GM18499 (cell line): ENCODE data around the gene PLK3.
"Not testable (repeated sequence)": the region's sequence is repeated elsewhere in the genome, so short reads cannot be mapped to it uniquely, and the experiment has no call there.

ENCODE experiments used
- ATAC-seq: cut with Tn5 transposase; IDR thresholded peaks from one replicate; pipeline ENCODE4 v1.9.1; 2021; ENCODE audit warnings: moderate number of reproducible peaks; ENCODE audit not compliant: insufficient read depth, unreplicated experiment

The PLK3 gene

DNA sequence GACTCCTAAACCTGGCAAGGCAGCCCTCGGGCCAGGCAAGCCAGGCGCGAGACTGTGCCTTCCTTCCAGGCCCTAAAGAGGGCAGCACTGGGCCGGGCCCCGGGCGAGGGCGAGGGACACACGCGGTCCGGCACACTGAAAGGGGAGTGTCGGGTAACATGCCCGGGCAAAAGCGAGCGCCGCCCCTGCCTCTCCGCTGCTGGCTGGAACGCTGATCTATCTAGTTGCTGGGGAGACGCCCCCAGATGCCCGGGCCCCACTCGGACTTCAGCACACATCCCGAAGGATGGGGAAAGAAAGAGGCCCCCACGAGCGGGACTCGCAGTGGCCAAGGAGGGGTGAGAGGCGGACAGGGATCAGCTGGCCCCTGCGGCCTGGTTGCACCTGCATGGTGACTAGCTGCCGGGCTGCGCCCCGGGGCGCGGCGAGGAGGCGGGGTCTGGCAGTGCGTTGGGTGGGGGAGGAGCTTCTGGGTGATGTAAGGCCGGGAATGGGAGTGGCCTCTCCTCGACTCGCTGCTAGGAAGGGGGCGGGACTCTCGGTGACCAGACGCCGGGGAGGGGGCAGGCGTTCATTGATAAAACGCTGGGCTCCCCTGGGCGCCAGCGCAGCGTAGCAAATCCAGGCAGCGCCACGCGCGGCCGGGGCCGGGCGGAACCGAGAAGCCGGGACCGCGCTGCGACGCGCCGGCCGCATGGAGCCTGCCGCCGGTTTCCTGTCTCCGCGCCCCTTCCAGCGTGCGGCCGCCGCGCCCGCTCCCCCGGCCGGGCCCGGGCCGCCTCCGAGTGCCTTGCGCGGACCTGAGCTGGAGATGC, at the start of gene PLK3:
PLK3 (plus strand) TSS at position 608 of the 815 bp plus-strand sequence; CDS start at position 695, 87 bp downstream.
- peak; percentile 56 for ATAC-seq

DNA sequence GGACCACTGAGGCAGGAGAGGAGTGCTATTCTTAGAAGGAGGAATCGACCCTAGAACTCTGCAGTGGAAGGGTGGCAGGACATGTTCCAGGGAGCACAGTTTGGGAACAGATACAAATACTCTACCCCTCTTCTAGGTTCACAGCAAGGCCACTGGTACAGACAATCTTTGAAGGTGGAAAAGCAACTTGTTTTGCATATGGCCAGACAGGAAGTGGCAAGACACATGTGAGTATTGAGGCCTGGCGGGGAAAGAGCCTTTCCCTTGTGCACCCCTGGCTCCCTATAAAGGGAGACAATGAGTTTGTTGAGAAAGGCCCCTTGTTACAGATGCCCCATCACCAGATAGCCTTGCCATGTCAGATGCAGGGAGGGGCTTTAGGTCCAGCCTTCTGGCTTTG, 42.8 kb upstream of the PLK3 start:
- ATAC-seq: no peak

DNA sequence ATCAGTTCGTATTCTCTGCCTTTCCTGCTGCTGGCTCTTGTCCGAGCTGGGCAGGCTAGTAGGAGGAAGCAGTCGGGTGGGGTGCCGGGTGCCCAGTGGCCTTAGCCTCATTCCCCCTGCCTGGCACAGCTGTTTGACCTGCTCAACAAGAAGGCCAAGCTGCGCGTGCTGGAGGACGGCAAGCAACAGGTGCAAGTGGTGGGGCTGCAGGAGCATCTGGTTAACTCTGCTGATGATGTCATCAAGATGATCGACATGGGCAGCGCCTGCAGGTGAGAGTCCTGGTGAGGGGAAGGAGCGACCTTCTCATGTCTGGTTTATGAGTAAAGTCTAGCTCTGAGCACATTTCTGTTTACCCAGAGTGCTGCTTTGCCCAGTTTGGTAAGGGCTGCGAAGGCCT, 41.1 kb upstream of the PLK3 start:
- no peak for ATAC-seq

DNA sequence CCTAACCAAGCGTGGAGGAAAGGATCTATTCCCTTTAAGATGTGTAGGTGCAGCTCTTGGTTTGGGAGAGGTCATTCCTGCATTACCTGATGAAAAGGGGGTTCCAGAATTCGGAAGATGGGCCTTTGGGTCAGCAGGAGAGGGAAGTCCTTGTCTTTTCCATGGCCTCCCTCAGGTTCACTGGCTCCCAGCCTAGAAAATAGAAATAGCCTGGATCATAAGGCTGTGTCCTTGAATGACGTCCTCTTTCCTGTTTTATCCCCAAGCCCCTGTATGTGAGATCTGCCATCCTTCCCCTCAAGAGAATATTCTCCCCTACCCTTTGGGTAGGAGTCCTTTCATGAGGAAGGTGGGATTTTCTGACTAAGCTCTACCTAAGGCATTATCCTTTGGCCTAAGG, 39.3 kb upstream of the PLK3 start:
- no peak for ATAC-seq

DNA sequence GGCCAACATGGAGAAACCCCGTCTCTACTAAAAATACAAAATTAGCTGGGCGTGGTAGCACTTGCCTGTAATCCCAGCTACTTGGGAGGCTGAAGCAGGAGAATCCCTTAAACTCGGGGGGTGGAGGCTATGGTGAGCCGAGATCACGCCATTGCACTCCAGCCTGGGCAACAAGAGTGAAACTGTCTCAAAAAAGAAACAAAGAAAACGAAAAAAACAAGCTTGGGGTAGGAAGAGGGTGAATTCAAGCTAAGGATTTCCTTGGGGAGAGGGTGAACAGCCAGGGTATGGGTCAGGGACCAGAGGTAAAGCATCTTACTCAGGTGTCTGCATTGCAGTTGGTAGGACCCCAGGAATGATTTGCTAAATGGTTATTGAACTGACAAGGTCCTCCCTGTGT, 33.8 kb upstream of the PLK3 start:
- not testable (repeated sequence) for ATAC-seq

DNA sequence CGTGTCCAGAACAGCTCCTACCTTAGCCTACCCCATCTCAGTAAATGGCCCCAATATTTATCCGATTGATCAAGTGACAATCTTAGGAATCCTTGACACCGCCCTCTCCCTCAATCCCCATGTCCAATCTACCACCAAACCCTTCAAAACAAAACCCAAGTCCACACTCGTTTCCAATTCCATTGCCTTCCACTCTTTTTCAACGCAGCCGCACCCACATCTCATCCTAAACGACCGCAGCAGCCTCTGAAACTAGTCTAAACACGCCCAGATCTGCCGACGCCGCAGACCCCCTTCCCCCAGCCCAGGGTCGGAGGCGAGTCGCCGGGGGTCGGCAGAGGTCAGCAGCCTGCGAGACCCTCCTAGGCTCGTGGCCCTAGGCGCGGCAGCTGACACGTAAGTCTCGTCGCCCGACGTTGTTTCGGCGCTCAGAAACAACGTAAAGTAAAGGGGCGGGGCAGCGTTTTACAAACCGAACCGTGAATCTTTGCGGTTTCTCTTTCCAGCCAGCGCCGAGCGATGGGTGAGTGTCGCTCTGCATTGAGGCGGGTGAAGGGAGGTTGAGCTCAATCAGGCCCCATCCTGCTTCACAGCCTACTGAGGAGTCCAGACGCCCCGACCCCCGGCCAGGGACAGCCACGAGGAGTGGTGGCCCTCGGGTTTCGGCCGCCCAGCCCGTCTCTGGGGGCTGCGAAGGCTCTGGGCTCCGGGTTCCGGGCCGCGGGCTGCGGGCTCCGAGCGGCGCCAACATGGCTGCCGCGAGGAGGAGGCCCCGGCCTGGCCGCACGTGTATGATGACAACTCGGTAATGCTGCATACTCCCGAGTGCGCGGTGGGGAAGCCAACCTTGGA, 24.9 kb upstream of the PLK3 start, which contains the start of gene RPS8:
RPS8 (plus strand) TSS at position 463 of the 852 bp plus-strand sequence; CDS start at position 520, 57 bp downstream.
- ATAC-seq: peak; percentile 60

DNA sequence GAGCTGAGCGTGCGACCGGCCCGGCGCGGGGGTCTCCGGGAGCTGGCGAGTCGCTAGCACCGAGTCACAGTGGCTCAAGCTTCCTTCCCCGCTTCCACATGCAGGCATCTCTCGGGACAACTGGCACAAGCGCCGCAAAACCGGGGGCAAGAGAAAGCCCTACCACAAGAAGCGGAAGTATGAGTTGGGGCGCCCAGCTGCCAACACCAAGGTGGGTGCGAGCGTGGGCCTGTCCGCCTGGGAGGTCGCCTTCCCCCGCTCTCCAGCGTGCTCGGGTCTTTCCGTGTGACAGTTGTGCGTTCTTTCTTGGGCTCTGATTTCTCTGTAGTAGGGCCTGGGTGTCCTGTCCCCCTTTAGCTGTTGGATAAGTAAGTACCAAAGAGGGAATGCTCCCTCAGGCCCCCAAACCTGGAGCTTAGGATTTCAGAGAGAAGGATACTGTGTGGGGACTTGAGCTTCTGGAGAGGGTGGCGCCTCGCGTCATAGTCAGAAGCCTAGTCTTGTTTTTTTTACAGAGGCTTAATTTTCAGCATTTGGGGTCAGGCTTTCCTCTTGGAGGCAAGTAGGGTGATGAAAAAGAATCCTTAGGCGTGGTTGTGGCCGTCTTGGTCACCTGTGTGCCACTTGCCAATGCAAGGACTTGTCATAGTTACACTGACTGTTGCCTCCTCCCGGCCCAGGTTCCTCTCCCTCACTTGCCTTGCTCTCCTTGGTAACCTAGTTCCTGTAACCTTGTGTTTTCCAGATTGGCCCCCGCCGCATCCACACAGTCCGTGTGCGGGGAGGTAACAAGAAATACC, 24.0 kb upstream of the PLK3 start:
- ATAC-seq: no peak

DNA sequence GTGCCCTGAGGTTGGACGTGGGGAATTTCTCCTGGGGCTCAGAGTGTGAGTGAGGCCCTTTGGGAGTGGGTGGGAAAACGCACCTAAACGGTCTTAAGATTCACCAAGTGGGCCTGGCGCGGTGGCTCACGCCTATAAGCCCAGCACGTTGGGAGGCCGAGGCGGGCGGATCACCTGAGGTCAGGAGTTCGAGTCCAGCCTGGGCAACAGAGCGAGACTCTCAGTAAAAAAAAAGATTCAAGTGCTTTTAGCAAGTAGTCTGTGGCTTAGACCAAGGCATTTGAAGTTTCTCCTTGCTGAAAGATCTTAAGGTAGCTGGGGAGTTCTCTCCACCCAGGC, 23.5 kb upstream of the PLK3 start:
- no peak for ATAC-seq

DNA sequence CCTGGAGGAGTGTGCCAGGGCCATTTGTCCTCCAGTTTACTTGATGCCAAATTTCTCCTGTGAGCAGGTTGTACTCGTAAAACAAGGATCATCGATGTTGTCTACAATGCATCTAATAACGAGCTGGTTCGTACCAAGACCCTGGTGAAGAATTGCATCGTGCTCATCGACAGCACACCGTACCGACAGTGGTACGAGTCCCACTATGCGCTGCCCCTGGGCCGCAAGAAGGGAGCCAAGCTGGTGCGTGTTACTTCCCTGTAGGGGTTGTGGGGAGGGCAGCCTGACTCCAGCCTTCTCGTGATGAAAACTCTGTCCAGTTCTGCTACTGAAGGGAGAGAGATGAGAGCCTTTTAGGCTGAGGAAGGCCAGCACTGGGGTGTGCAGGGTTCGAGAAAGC, 22.6 kb upstream of the PLK3 start:
- no peak for ATAC-seq

DNA sequence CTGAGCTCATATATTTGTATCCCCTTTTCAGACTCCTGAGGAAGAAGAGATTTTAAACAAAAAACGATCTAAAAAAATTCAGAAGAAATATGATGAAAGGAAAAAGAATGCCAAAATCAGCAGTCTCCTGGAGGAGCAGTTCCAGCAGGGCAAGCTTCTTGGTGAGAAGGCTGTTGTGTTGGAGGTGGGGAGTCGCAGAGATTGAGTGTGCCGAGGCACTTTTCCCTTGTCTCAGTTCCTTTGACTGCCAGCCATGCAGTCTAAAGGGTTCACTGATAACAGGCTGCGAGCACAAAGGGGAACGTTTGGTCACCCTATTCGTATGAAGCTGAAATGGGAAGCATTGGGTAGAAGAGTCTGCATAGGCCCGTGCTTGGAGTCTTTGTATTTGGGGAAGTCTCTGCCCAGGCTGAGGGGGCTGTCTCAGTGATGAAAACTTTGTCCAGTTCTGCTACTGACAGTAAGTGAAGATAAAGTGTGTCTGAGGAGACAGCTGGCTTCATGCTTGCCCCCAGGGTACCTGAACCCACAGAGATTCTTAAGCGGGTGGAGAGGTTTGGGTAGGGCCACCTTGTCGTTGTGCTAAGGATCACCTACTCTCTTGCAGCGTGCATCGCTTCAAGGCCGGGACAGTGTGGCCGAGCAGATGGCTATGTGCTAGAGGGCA, 22.1 kb upstream of the PLK3 start:
- no peak for ATAC-seq

DNA sequence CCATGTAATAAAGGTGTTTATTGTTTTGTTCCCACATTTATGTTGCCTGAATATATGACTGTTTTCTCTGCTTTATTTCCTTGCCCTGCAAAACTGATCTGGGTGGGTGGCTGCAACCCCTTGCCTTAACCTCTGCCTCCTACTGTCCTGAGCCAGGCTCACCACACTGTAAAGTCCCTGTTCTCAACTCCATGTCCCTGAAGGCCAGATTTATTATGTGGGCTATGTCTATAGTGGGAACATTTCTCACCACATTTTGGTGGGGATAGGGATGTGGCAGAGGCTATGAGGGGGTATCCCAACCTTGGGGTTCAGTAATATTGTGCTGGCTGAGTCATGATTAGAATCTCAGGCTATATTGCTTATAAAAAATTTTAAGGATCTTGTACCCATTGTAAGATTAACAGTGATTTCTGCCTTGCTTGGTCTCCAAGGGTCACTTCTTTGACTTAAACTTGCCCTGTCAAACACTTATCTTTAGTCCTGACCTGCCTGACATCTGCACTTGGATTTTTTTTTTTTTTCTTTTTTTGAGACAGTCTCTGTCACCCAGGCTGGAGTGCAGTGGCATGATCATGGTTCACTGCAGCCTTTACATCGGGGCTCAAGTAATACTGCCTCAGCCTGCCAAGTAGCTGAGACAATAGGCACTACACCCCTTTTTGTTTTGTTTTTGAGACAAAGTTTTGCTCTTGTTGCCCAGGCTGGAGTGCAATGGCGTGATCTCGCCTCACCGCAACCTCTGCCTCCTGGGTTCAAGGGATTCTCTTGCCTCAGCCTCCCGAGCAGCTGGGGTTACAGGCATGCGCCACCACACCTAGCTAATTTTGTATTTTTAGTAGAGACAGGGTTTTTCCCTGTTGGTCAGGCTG, 21.2 kb upstream of the PLK3 start:
- ATAC-seq: no peak

DNA sequence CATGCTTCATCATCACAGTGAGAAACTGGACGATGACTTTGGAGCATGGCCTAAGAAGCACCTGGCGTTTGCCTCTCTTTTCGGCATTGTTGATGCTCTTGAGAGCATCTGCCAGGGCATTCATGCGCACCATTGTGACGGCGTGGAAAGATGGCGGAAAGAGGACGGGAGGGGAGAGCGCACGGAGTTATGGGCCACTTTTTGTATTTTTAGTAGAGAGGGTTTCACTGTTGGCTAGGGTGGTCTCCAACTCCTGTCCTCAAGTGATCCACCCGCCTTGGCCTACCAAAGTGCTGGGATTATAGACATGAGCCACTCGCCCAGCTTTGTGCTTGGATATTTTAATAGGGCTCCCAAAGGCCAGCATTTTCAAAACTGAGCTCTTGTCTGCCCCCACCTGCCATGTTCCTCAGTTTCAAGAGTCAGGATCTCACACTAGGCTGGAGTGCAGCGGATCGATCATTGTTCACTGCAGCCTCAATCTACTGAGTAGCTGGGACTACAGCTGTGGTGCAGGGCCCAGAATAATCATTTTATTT, 19.5 kb upstream of the PLK3 start:
- ATAC-seq: no peak

DNA sequence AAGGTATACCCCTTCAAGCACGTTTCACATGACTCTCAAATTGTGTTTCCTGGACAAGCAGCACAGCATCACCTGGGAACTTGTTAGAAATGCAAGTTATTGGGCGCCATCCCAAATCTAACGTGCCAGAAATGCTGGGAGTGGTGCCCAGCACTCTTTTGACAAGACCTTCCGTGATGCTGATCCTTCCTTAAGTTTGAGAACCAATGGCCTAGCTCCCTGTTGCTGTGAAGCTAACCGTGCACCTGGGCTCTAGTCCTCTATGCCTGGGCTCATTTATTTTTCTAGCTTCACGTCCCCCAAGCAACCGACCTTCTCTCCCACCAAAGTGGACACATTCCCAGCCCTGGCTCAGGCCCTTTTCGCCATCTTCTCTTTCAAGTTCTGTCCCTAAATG, 16.5 kb upstream of the PLK3 start:
- ATAC-seq: no peak

DNA sequence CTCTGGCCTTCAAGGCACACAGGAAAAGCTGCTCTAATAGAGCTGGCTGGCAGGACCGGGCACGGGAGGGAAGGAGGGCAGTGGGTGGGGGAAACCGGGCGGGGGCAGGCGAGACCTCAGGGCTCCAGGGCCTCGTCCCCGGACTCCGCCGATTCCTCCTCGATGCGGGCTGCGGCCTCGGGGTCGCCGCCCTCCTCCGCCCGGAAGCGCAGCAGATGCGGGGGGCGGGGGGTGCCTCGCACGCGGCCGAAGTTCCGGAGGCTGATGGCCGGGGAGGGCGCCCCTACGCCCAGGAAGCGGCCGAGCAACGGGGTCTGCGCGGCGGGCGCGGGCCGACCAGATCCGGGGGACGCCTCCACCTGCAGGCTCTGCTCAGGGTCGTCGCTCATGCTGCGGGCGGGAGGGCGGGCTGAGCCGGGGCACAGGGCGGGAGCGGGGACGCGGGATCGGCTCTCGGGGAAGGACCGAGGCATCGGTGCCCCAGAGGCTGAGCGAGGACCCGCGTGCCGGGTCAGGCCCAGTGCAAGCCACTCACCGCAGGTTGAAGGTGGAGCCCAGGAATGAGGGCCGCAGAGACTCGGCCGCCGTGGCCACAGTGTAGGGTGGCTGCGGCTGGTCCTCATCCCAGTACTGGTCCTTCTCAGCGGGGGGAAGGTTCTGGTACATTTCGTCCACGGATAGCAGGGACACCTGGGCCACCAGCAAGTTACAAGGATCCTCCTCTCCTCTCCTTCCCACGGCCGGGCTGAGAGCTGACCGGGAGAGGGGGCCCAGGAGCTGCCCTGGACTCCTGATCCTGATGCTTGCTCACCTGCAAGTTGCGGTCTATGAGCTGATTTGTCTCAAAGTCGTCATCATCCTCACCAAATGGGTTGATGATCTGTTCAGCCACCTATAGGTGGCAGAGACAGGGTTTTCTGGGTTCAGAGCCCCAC, 15.8 kb upstream of the PLK3 start:
- ATAC-seq: no peak

DNA sequence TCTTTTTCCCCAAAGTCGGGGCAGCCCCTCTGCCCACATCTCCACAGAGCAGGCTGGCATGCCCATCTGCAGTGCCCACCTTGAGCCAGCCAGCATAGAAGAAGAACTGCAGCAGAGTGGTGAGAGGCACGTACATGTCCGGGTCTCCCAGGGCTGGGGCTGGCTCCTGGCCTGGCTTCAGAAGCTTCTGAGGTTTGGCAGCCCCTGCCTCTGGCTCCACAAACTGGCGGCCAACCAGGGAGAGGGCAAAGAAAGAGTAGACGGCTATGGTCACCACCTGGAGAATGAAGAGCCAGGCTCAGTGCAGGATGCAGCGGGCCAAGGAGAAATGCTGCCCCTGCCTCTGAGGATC, 15.2 kb upstream of the PLK3 start:
- no peak for ATAC-seq

DNA sequence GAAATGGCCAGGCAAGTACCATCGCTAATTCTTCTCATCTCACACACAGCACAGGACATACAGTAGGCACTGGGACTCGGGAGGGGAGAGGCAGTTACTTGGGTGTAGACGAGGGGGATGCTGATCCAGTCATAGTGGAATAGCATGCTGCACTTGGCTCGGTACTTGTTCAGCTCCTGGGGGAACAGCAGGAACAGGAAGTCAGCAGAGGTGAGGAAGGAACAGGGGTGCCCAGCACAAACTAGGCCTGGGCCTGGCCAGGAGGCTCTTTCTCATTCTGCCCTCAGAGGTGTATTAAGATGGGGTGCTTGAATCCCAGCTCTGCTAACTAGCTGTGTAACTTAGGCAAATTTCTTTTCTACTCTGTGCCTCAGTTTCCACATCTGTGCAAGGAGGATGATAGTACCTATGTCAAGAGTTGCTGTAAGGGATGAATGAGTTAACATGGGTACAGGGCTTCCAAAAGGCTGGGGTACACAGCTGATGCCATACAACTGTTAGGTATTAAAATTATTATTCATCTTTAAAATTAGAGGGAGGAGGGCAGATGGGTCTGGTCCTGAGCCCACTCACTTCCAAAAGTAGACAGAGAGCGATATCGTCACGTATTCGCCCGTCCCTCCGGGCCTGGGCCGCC, 14.6 kb upstream of the PLK3 start:
- no peak for ATAC-seq

DNA sequence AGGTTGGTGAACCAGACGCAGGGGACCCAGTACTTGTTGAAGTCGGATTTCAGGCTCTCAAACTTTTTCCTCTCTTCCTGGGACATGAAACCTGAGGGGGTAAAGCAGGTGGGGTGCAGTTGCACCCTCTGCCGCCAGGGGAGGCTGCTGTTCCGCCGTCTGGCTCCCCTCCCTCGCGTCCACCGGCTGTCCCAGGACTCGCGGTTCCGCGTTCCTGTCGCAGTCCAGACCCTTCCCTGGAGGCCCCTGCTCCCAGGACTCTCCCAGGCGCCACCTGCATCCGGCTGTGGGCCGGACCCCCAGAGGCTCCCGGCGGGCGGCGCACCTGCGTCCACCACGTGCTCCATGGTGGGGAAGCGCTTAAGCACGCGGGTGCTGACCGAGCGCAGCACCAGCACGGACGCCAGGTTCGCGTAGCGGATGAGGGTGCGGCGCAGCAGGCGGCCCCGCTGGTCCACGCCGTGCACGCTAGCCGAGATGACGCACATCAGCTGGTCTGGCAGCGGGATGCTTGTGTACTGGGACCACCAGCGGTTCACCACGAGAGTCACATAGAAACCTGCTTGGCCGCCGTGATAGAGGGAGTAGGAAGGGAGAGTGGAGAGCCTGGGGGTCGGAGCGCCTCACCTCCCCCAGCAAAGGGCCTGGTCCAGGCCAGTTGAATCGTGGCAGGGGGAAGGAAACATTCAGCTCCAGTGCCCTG, 13.9 kb upstream of the PLK3 start:
- no peak for ATAC-seq
